ENCODE measurements around the gene CIB4. TPM values are rescaled to one million over a fixed set of nuclear protein-coding genes. Genes with fewer than 3 reads are reported as not detected.

The CIB4 gene
- total and polyA plus RNA-seq, 12 donors = not detected

DNA sequence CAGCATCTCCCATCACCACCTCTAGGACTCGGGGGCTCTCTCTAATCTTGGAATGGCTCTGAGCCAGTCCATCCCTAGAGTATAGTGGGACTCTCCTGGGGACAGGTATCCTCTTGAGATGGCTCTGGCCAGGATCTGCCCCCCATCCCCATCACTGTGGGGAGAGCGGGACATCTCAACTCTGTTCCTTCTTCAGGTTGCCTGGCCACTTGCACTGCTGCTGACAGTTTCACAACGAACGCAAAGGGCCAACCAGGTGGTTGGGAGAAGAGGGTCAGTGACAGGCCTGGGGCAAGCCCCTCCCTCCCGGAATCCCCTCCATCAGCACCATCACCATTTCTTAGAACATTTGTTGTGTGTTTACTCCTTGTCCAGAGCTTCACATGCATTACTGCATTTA lies 62.6 kb downstream of the CIB4 start:
- WGBS, 2 donors = 68 to 76% methylated on average over 5 of the region's 5 CpGs
- Histone ChIP-seq H3K27me3 (peaks cover 0 to 62% (median 45%) of the 10 kb centered on the region in 7 donors), H3K4me1 (no peaks in the 10 kb centered on the region), H3K9me3 (no peaks in the 10 kb centered on the region), H3K27ac (no peak overlapping the region), H3K36me3 (no peaks in the 10 kb centered on the region), H3K4me3 (no peak overlapping the region)
- ATAC-seq (no peak), DNase-seq (no peak)
- intact Hi-C loops (cut with DNase I) = loop anchor here in 2 of 10 donors (5.0 kb wide), 1 partner anchor 76 kb away; no protein-coding TSS in a partner anchor
- TF ChIP-seq, protein P1, sequence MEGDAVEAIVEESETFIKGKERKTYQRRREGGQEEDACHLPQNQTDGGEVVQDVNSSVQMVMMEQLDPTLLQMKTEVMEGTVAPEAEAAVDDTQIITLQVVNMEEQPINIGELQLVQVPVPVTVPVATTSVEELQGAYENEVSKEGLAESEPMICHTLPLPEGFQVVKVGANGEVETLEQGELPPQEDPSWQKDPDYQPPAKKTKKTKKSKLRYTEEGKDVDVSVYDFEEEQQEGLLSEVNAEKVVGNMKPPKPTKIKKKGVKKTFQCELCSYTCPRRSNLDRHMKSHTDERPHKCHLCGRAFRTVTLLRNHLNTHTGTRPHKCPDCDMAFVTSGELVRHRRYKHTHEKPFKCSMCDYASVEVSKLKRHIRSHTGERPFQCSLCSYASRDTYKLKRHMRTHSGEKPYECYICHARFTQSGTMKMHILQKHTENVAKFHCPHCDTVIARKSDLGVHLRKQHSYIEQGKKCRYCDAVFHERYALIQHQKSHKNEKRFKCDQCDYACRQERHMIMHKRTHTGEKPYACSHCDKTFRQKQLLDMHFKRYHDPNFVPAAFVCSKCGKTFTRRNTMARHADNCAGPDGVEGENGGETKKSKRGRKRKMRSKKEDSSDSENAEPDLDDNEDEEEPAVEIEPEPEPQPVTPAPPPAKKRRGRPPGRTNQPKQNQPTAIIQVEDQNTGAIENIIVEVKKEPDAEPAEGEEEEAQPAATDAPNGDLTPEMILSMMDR (IDR thresholded peaks at IDR 0.05) = no peak

DNA sequence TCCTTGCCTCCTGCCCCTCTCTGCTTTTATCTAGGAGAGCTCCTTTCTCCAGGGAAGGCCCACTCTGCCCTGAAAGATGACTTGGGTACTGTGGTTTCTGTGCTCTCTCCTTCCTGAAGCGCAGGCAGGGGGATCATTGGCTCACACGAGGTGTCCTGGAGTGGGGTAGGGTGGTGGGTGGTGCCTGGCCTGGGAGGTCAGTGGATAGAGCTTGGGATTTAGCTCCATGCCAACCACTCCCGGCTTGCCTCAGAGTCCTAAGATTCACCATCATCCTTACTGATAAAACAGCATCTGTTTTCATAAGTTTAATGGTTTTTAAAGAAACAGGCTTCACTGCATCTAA lies 63.1 kb downstream of the CIB4 start:
- WGBS, 2 donors = 58% methylated on average over 3 of the region's 3 CpGs
- Histone ChIP-seq H3K36me3 (no peaks in the 10 kb centered on the region), H3K4me1 (no peaks in the 10 kb centered on the region), H3K27me3 (peaks cover 0 to 57% (median 41%) of the 10 kb centered on the region in 7 donors), H3K27ac (no peak overlapping the region), H3K9me3 (no peaks in the 10 kb centered on the region), H3K4me3 (no peak overlapping the region)
- DNase-seq = no peak
- TF ChIP-seq, protein P1 (IDR thresholded peaks at IDR 0.05) = peak in 2 of 9 donors; percentile 4
- intact Hi-C loops (cut with DNase I) = loop anchor here in 2 of 10 donors (5.0 kb wide), 1 partner anchor 76 kb away; no protein-coding TSS in a partner anchor
- ATAC-seq = peak in 1 of 8 donors; percentile 8

DNA sequence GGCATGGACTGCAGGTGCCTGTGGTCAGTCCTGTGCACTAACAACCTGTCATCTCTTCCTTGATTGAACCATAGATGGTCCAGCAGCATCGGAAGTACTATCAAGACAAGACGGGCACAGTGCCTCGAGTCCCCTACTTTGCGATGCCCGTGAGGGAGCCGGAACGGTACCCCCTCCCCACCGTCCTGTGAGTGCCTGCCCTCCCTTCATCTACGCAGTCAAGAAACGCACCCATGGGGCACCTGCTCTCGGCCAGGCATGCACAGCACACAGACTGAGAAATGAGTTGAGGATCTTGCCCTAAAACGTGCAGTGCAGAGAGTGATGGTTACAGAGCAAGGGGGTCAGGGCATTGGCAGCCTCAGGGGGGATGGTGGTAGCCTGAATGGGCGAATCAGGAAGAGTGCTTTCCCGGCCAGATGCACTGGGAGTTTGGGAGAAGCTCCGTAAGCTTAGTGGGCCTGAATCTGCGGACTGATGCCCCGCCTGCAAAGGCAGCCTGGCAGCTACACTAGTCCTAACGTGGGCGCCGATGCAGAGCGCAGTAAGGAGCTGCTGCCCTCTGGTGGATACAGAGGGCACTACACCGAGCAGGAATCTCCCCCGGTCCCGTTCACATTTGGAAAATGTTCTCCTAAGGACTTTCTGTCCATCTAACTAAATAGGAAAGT lies 63.6 kb downstream of the CIB4 start:
- Histone ChIP-seq H3K4me1 (no peaks in the 10 kb centered on the region), H3K27me3 (peaks cover 0 to 57% (median 38%) of the 10 kb centered on the region in 7 donors), H3K9me3 (no peaks in the 10 kb centered on the region), H3K4me3 (no peak overlapping the region), H3K36me3 (no peaks in the 10 kb centered on the region), H3K27ac (no peak overlapping the region)
- peak; percentile 48 to 78 (median 70) for ATAC-seq
- peak; percentile 45 to 65 for DNase-seq
- intact Hi-C loops (cut with DNase I) = loop anchor here in 3 of 10 donors (1.0 to 5.0 kb wide), 2 partner anchors 74 to 75 kb away; no protein-coding TSS in a partner anchor
- 41 to 42% methylated on average over 24 of the region's 24 CpGs for WGBS, 2 donors
- TF ChIP-seq, protein P1 (IDR thresholded peaks at IDR 0.05) = peak; percentile 89 to 98 (median 97)

DNA sequence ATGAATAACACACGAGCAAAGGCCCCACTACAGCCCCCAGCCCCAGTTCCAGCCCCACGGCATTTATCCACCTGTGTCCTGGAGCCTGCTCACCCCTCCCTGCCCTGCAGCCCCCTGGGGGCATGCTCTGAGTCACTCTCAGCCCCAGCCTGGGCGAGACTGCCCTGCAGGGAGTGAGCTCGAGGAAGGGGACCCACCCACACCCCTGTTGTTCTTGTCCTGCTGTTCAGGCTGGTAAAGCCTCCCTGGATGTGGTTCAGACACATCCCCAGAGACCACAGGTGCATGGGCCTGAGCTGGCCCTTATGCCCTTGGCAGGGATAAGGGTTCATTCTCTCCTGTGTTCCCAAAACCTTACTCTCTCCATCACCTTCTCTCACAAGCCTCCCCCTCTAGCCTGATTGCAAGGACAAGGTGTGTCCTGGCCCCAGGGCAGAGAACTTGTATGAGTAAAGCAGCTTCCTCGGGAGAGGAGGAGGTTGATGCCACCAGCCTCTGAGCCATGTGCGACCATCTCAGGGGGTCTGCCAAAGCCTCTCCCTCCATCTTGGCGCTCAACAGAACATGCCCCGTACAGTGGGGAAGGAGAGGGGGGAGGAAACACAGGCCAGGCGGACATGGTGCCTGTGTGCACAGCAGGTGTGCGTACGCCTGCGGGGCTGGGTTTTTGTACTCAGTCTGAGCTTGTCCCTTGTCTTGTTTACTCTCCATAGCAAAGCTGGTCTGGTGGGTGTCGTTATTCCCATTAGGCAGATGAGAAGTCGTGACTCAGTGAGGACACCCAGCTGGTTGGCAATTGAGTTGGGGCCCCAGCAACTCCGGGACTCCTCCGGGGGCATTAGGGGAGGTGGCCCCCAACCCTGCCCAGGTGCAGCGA lies 64.4 kb downstream of the CIB4 start:
- DNase-seq = no peak
- no peak overlapping the region for H3K4me3 ChIP-seq
- H3K27ac ChIP-seq = no peak overlapping the region
- H3K27me3 ChIP-seq = peaks cover 0 to 56% (median 35%) of the 10 kb centered on the region in 7 donors
- TF ChIP-seq, protein P1 (IDR thresholded peaks at IDR 0.05) = no peak
- H3K36me3 ChIP-seq = no peaks in the 10 kb centered on the region
- H3K9me3 ChIP-seq = no peaks in the 10 kb centered on the region
- H3K4me1 ChIP-seq = no peaks in the 10 kb centered on the region
- intact Hi-C loops (cut with DNase I) = loop anchor here in 3 of 10 donors (1.0 to 5.0 kb wide), 2 partner anchors 74 to 75 kb away; no protein-coding TSS in a partner anchor
- WGBS, 2 donors = 71 to 80% methylated on average over 17 of the region's 17 CpGs
- no peak for ATAC-seq

Data from heart right ventricle (tissue), 16 donors.